HCT116 (cell line): ENCODE measurements around the gene DMBT1. TPM values are rescaled to one million over a fixed set of nuclear protein-coding genes. Genes with fewer than 3 reads are reported as not detected.

Source experiments
- ATAC-seq: fragments of 200-7000 bp; cut with Tn5 transposase; 2 replicates; pipeline ENCODE4 v1.9.1; 2020; ENCODE audit warnings: mild to moderate bottlenecking, moderate library complexity
- BruUV-seq: library from RNA; stranded (reverse); fragments of 400-500 nt; replicated peaks from 2 replicates; lab custom pipeline; 2021; lab: Mats Ljungman, UMichigan
- CTCF ChIA-PET: fragments of 300-600 bp; sonication (Branson Sonifier 250); formaldehyde crosslinking; loops from one replicate; lab custom pipeline; 2021; ENCODE audit warnings: antibody characterized with exemption; lab: Charles Lee
- POLR2A ChIA-PET: fragments of 300-600, 350-600 bp; sonication (Branson Sonifier 250); formaldehyde crosslinking; loops from one replicate; lab custom pipeline; 2021; ENCODE audit warnings: antibody characterized with exemption; lab: Charles Lee
- RAD21 ChIA-PET, 2 experiments: fragments of 300-600 bp; sonication (Branson Sonifier 250); formaldehyde crosslinking; loops; one replicate each; lab custom pipeline; 2023; ENCODE audit warnings: low total read pairs in 2 of 2; ENCODE audit not compliant: uncharacterized antibody in 2 of 2, unreplicated experiment in 2 of 2, low non-redundant PET in 1 of 2; lab: Charles Lee
- DNase-seq: peaks from one replicate; pipeline ENCODE4 v3.0.0-alpha.2; 2010; ENCODE audit warnings: low read depth, low spot score
- H2AFZ ChIP-seq: fragments of 200-600 bp; shearing (Covaris generic), sonication (generic); 2 replicates; pipeline ENCODE4 v1.6.1; 2017; ENCODE audit warnings: low read depth, mixed run types, mixed read lengths, antibody characterized with exemption, low read length; ENCODE audit not compliant: poor library complexity, severe bottlenecking
- H3K27ac ChIP-seq: 2 replicates; pipeline ENCODE4 v1.5.1; 2012; ENCODE audit warnings: low read depth, low read length
- H3K27me3 ChIP-seq: fragments of 200-600 bp; sonication (generic); 2 replicates; pipeline ENCODE4 v1.6.1; 2016; ENCODE audit warnings: mixed run types, low read length, mixed read lengths; ENCODE audit not compliant: insufficient read depth
- H3K36me3 ChIP-seq, 2 experiments: fragments of 200-500 bp in 1 of 2; fragments of 200-600 bp in 1 of 2; sonication (Bioruptor generic) in 1 of 2; sonication (generic) in 1 of 2; 2 replicates each; pipeline versions ENCODE4 v1.5.1 to v1.6.1; 2014 to 2016; ENCODE audit warnings: low read length in 2 of 2, inconsistent platforms in 1 of 2, mixed read lengths in 1 of 2, mixed run types in 1 of 2; ENCODE audit not compliant: insufficient read depth in 2 of 2, control insufficient read depth in 1 of 2
- H3K4me1 ChIP-seq, 2 experiments: fragments of 200-600 bp in 1 of 2; sonication (generic) in 1 of 2; 2 replicates each; pipeline versions ENCODE4 v1.5.1 to v1.6.1; 2012 to 2017; ENCODE audit warnings: low read length in 2 of 2, inconsistent platforms in 1 of 2, mild to moderate bottlenecking in 1 of 2, mixed read lengths in 1 of 2, mixed run types in 1 of 2, moderate library complexity in 1 of 2; ENCODE audit not compliant: insufficient read depth in 2 of 2, control insufficient read depth in 1 of 2
- H3K4me2 ChIP-seq: fragments of 200-600 bp; sonication (generic); 2 replicates; pipeline ENCODE4 v1.6.1; 2017; ENCODE audit warnings: mixed run types, low read length, mixed read lengths
- H3K4me3 ChIP-seq, 2 experiments: fragments of 200-600 bp in 1 of 2; sonication (generic) in 1 of 2; replicated peaks in 1 of 2; 2 replicates each; pipeline ENCODE4 v1.5.1; 2011 to 2016; ENCODE audit warnings: low read length in 2 of 2, control low read depth in 1 of 2, low read depth in 1 of 2, mild to moderate bottlenecking in 1 of 2, mixed read lengths in 1 of 2, mixed run types in 1 of 2
- H3K79me2 ChIP-seq: fragments of 200-600 bp; sonication (generic); 2 replicates; pipeline ENCODE4 v1.6.1; 2017; ENCODE audit warnings: mild to moderate bottlenecking, mixed run types, low read length, moderate library complexity, mixed read lengths; ENCODE audit not compliant: insufficient read depth
- H3K9ac ChIP-seq: fragments of 200-600 bp; sonication (generic); 2 replicates; pipeline ENCODE4 v1.6.1; 2016; ENCODE audit warnings: low read length, mixed read lengths
- H3K9me2 ChIP-seq: fragments of 200-600 bp; sonication (generic), shearing (Covaris generic); 2 replicates; pipeline ENCODE4 v1.6.1; 2017; ENCODE audit warnings: mixed run types, mild to moderate bottlenecking, moderate library complexity; ENCODE audit not compliant: insufficient read depth
- H3K9me3 ChIP-seq, 2 experiments: fragments of 200-500 bp in 1 of 2; fragments of 200-600 bp in 1 of 2; sonication (Bioruptor generic) in 1 of 2; sonication (generic) in 1 of 2; 2 replicates each; pipeline ENCODE4 v1.6.1; 2014 to 2017; ENCODE audit warnings: low read length in 2 of 2, mixed read lengths in 2 of 2, inconsistent platforms in 1 of 2, low read depth in 1 of 2, mild to moderate bottlenecking in 1 of 2, mixed run types in 1 of 2, moderate library complexity in 1 of 2; ENCODE audit not compliant: control insufficient read depth in 1 of 2, insufficient read depth in 1 of 2
- H4K20me1 ChIP-seq: fragments of 200-600 bp; sonication (generic), shearing (Covaris generic); 2 replicates; pipeline ENCODE4 v1.6.1; 2017; ENCODE audit warnings: mixed run types, mild to moderate bottlenecking, moderate library complexity; ENCODE audit not compliant: insufficient read depth
- CBX3 ChIP-seq: IDR thresholded peaks from 2 replicates; pipeline ENCODE4 v1.6.1; 2012; ENCODE audit warnings: low read depth
- CEBPB ChIP-seq: IDR thresholded peaks from 2 replicates; pipeline ENCODE4 v1.6.1; 2012; ENCODE audit warnings: low read depth
- EGR1 ChIP-seq: IDR thresholded peaks from 2 replicates; pipeline ENCODE4 v1.6.1; 2012; ENCODE audit warnings: low read depth
- ELF1 ChIP-seq: IDR thresholded peaks from 2 replicates; pipeline ENCODE4 v1.6.1; 2012; ENCODE audit warnings: low read depth, borderline replicate concordance
- EZH2 ChIP-seq: fragments of 200-600 bp; sonication (generic); IDR thresholded peaks from 2 replicates; pipeline ENCODE4 v1.6.1; 2017; ENCODE audit warnings: antibody characterized with exemption, mixed run types
- EZH2phosphoT487 ChIP-seq: fragments of 200-600 bp; IDR thresholded peaks from 2 replicates; pipeline ENCODE4 v1.6.1; 2018; ENCODE audit warnings: antibody characterized with exemption, borderline replicate concordance
- FOSL1 ChIP-seq: IDR thresholded peaks from 2 replicates; pipeline ENCODE4 v1.6.1; 2012; ENCODE audit warnings: low read depth
- JUND ChIP-seq: IDR thresholded peaks from 2 replicates; pipeline ENCODE4 v1.6.1; 2012
- POLR2A ChIP-seq: IDR thresholded peaks from 2 replicates; pipeline ENCODE4 v1.7.0; 2011; ENCODE audit warnings: borderline replicate concordance; ENCODE audit not compliant: insufficient read depth, insufficient read length; ENCODE audit errors: extremely low read depth
- POLR2AphosphoS5 ChIP-seq: IDR thresholded peaks from 2 replicates; pipeline ENCODE4 v1.6.1; 2011; ENCODE audit warnings: mild to moderate bottlenecking, low read depth, low read length, moderate library complexity
- SIN3A ChIP-seq: IDR thresholded peaks from 2 replicates; pipeline ENCODE4 v1.6.1; 2012; ENCODE audit warnings: low read depth
- SP1 ChIP-seq: IDR thresholded peaks from 2 replicates; pipeline ENCODE4 v1.6.1; 2012; ENCODE audit warnings: low read depth
- SRF ChIP-seq: IDR thresholded peaks from 2 replicates; pipeline ENCODE4 v1.6.1; 2012; ENCODE audit warnings: low read depth
- TCF7L2 ChIP-seq: IDR thresholded peaks from 2 replicates; pipeline ENCODE4 v1.7.0; 2011; ENCODE audit warnings: borderline replicate concordance, inconsistent platforms; ENCODE audit not compliant: insufficient read depth, insufficient read length; ENCODE audit errors: extremely low read depth
- YY1 ChIP-seq: IDR thresholded peaks from 2 replicates; pipeline ENCODE4 v1.6.1; 2011; ENCODE audit warnings: low read length, low read depth, moderate library complexity, mild to moderate bottlenecking; ENCODE audit not compliant: insufficient replicate concordance; ENCODE audit errors: extremely low read depth
- intact Hi-C: fragments of 100-400 bp; cut with micrococcal nuclease; formaldehyde crosslinking; loops from 2 replicates; pipeline ENCODE4 v1.10.0; 2022
- total RNA-seq: library from RNA; stranded (reverse); gene quantifications from one replicate; pipeline ENCODE4 v1.2.1, GENCODE V29; 2021; ENCODE audit not compliant: unreplicated experiment
- TF ChIP-seq, protein P1 (sequence below): IDR thresholded peaks from 2 replicates; pipeline ENCODE4 v1.6.1; 2012
- TF ChIP-seq, protein P2 (sequence below), 3 experiments: fragments of 200-600 bp in 1 of 3; sonication (generic) in 1 of 3; IDR thresholded peaks in 2 of 3; conservative IDR thresholded peaks in 1 of 3; 2 replicates each; pipeline ENCODE4 v1.5.1; 2012 to 2017; ENCODE audit warnings: low read depth in 2 of 3, low read length in 2 of 3, antibody characterized with exemption in 1 of 3, borderline replicate concordance in 1 of 3, control low read depth in 1 of 3, mild to moderate bottlenecking in 1 of 3, mixed read lengths in 1 of 3, mixed run types in 1 of 3, moderate library complexity in 1 of 3; ENCODE audit not compliant: insufficient read depth in 1 of 3
- TF ChIP-seq, protein P3 (sequence below): IDR thresholded peaks from 2 replicates; pipeline ENCODE4 v1.6.1; 2012
- TF ChIP-seq, protein P4 (sequence below): IDR thresholded peaks from 2 replicates; pipeline ENCODE4 v1.6.1; 2011; ENCODE audit warnings: mild to moderate bottlenecking, low read length, moderate library complexity; ENCODE audit not compliant: insufficient replicate concordance; ENCODE audit errors: extremely low read depth

Gene DMBT1
- total RNA-seq, 1 experiment from 2014 or later: 0.17 TPM

DNA sequence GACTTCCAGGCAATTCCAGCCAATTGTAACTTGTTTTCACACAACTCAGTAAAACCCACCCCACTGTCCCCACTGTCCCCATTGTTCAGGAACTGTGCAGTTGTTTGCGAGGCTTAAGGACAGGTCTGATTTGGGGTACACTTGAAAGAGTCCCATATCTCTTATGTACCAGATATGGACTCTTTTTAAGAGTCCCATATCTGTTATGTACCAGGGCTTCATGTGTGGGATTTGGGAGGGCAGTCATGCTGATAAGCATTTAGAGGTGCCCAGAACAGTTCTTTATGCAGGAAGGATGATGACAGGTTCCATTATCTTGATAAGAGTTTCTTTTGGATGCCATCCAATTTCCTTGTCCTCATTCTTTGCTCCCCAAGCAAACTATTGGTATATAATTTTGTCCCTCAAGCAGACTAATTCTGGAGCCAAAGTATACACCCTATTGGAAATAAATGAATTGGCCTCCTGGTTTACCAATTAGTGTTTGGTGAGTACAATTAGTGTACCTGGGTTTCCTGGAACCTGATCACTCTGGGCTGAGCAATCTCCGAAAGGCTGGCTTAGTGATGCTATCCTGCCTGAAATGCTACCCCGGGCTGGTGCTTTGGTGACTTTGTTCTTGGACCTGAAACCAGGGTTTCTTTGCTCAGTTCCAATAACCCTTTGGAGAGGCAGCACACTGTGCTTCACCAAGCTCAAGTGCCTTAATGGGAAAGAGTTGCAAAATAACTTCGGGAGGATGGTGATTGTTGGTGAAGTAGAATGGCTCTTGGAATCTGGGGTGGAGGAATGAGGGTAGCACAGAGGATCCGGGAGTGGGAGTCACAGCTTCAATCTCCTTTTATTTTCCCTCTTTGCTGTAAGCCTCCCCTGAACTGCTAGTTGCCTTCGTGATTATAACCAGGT is 6.2 kb upstream of the DMBT1 start:
- no peak overlapping the region for H2AFZ ChIP-seq
- H3K4me1 ChIP-seq: peaks cover 0 to 8% of the 10 kb centered on the region in 2 experiments; a peak in 1 of 4 replicates
- no TSS peak for BruUV-seq
- ChIA-PET CTCF (no interaction called here), RAD21 (no interaction called here), POLR2A (no interaction called here)
- peaks cover 4% of the 10 kb centered on the region; the same call in 1 of the 2 replicates for H3K27me3 ChIP-seq
- no peaks in the 10 kb centered on the region for H3K9me3 ChIP-seq
- TF ChIP-seq, protein P1, sequence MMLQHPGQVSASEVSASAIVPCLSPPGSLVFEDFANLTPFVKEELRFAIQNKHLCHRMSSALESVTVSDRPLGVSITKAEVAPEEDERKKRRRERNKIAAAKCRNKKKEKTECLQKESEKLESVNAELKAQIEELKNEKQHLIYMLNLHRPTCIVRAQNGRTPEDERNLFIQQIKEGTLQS: no peak
- TF ChIP-seq, protein P2, sequence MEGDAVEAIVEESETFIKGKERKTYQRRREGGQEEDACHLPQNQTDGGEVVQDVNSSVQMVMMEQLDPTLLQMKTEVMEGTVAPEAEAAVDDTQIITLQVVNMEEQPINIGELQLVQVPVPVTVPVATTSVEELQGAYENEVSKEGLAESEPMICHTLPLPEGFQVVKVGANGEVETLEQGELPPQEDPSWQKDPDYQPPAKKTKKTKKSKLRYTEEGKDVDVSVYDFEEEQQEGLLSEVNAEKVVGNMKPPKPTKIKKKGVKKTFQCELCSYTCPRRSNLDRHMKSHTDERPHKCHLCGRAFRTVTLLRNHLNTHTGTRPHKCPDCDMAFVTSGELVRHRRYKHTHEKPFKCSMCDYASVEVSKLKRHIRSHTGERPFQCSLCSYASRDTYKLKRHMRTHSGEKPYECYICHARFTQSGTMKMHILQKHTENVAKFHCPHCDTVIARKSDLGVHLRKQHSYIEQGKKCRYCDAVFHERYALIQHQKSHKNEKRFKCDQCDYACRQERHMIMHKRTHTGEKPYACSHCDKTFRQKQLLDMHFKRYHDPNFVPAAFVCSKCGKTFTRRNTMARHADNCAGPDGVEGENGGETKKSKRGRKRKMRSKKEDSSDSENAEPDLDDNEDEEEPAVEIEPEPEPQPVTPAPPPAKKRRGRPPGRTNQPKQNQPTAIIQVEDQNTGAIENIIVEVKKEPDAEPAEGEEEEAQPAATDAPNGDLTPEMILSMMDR (IDR thresholded peaks at IDR 0.05 in 2 of 3, conservative IDR thresholded peaks at IDR 0.05 in 1 of 3; ENCODE audit: borderline replicate concordance in 1 of 3, insufficient read depth in 1 of 3, low read depth in 2 of 3, low read length in 2 of 3): no peak
- TF ChIP-seq, protein P3, sequence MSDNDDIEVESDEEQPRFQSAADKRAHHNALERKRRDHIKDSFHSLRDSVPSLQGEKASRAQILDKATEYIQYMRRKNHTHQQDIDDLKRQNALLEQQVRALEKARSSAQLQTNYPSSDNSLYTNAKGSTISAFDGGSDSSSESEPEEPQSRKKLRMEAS: no peak
- TF ChIP-seq SIN3A: no peak
- no peak for TF ChIP-seq CEBPB
- TF ChIP-seq POLR2A: no peak
- TF ChIP-seq CBX3: no peak
- no peak for TF ChIP-seq EGR1
- no peak for TF ChIP-seq ELF1
- no peak for TF ChIP-seq YY1
- no peak for TF ChIP-seq SRF
- TF ChIP-seq FOSL1: no peak
- TF ChIP-seq TCF7L2: no peak
- TF ChIP-seq EZH2phosphoT487: no peak
- no peak for TF ChIP-seq JUND
- TF ChIP-seq, protein P4, sequence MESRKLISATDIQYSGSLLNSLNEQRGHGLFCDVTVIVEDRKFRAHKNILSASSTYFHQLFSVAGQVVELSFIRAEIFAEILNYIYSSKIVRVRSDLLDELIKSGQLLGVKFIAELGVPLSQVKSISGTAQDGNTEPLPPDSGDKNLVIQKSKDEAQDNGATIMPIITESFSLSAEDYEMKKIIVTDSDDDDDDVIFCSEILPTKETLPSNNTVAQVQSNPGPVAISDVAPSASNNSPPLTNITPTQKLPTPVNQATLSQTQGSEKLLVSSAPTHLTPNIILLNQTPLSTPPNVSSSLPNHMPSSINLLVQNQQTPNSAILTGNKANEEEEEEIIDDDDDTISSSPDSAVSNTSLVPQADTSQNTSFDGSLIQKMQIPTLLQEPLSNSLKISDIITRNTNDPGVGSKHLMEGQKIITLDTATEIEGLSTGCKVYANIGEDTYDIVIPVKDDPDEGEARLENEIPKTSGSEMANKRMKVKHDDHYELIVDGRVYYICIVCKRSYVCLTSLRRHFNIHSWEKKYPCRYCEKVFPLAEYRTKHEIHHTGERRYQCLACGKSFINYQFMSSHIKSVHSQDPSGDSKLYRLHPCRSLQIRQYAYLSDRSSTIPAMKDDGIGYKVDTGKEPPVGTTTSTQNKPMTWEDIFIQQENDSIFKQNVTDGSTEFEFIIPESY: no peak
- TF ChIP-seq EZH2: no peak
- TF ChIP-seq SP1: no peak
- no peak for TF ChIP-seq POLR2AphosphoS5
- no peak overlapping the region for H3K9ac ChIP-seq
- H4K20me1 ChIP-seq: no peaks in the 10 kb centered on the region
- no peak overlapping the region for H3K4me3 ChIP-seq
- intact Hi-C loops: no loop called here
- no peak overlapping the region for H3K27ac ChIP-seq
- ATAC-seq (no peak), DNase-seq (no peak)
- no peaks in the 10 kb centered on the region for H3K79me2 ChIP-seq
- no peaks in the 10 kb centered on the region for H3K9me2 ChIP-seq
- H3K36me3 ChIP-seq: no peaks in the 10 kb centered on the region
- H3K4me2 ChIP-seq: no peak overlapping the region
